ENCODE measurements around the gene AP3M1.
"Not testable (repeated sequence)": the region's sequence is repeated elsewhere in the genome, so short reads cannot be mapped to it uniquely, and the experiment has no call there.

AP3M1 gene

GRCh38 chr10:74150204-74150989, at the start of gene AP3M1:
Gene AP3M1 (minus strand): TSS chr10:74150828. CDS start chr10:74138379, 12,449 bp downstream.
- peak; percentile 43 to 73 for DNase-seq (ENCODE audit: extremely low read depth in 1 of 2, low read depth in 1 of 2)

DNA sequence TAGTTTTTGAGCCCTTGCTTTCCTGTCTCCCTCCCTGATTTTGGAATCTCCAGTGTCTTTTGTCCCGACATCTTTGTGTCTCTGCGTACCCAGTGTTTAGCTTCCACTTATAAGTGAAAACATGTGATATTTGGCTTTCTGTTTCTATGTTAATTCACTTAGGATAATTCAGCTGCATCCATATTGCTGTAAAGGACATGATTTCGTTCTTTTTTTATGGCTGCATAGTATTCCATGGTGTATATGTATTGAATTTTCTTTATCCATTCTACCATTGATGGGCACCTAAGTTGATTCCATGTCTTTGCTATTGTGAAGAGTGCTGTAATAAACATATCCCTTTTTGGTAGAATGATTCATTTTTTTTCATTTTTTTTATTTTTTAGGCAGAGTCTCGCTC, 48.7 kb upstream of the AP3M1 start:
- DNase-seq (ENCODE audit: extremely low read depth in 1 of 2, low read depth in 1 of 2) = no peak

DNA sequence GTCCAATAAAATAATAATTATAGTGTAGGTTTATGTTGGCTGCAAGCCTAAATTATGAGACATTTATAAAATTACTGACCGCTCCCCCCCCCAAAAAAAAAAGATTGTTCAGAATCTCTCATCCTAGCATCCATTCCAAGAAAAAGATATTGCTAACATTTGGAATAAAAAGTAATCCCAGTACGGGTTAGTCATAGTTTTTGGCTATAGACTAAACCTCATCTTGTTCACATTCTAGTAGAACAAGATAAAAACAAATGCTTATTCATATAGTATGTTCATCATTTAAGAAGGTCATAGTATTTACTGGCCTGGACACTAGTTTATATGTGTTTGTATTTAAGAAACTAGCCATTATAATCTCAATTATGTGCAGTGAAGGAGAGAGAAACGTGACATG, 44.4 kb upstream of the AP3M1 start:
- no peak for DNase-seq (ENCODE audit: extremely low read depth in 1 of 2, low read depth in 1 of 2)

DNA sequence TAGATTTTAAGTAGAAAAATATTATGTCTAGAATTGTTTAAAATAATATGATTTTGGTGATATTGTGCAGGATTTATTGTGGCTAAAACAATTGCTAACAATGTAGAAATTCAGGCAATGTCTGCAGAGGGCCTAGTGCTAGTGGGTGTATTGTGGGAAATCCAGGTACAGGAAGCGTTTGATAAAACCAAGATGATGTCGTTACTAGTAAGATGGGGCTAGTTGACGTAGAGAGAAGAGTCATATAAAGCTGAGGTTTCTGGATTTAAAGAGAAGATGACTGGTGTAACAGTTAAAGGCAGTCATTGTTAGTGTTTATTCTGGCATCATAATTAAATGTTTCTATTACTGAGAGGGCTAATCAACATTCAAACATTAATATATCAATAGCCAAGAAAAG, 43.9 kb upstream of the AP3M1 start:
- DNase-seq (ENCODE audit: extremely low read depth in 1 of 2, low read depth in 1 of 2) = no peak

GRCh38 chr10:74190494-74190893, 39.9 kb upstream of the AP3M1 start:
- DNase-seq (ENCODE audit: extremely low read depth in 1 of 2, low read depth in 1 of 2) = no peak

GRCh38 chr10:74189999-74190421, 39.4 kb upstream of the AP3M1 start:
- DNase-seq (ENCODE audit: extremely low read depth in 1 of 2, low read depth in 1 of 2) = no peak

DNA sequence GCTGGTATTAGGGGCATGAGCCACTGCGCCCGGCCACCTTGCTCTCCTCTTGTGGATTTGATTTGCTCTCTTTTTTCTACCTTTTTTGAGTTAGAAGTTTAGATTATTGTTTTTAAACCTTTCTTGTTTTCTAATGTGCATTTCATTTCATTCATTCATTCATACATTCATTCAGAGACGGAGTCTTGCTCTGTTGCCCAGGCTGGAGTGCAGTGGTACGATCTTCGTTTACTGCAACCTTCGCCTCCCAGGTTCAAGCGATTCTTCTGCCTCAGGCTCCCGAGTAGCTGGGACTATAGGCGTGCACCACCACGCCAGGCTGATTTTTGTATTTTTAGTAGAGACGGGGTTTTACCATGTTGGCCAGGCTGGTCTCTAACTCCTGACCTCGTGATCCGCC, 38.0 kb upstream of the AP3M1 start:
- DNase-seq (ENCODE audit: extremely low read depth in 1 of 2, low read depth in 1 of 2) = not testable (repeated sequence)

GRCh38 chr10:74187237-74187636, 36.6 kb upstream of the AP3M1 start:
- DNase-seq (ENCODE audit: extremely low read depth in 1 of 2, low read depth in 1 of 2) = no peak

DNA sequence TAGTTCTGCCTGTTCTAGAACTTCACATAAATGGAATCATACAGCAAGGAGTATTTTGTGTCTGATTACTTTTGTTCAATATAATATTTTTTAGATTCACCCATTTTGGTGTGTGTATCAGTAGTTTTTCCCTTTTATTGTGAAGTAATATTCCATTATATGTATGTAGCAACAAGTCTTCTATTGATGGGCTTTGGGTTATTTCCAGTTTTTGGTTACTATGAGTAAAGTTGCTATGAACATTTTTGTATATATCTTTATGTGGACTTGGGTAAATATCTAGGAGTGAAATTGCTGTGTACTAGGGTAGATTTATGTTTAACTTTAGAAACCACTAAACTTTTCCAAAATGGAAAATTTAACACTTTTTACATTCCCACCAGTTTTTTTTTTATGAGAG, 36.0 kb upstream of the AP3M1 start:
- DNase-seq (ENCODE audit: extremely low read depth in 1 of 2, low read depth in 1 of 2) = no peak

DNA sequence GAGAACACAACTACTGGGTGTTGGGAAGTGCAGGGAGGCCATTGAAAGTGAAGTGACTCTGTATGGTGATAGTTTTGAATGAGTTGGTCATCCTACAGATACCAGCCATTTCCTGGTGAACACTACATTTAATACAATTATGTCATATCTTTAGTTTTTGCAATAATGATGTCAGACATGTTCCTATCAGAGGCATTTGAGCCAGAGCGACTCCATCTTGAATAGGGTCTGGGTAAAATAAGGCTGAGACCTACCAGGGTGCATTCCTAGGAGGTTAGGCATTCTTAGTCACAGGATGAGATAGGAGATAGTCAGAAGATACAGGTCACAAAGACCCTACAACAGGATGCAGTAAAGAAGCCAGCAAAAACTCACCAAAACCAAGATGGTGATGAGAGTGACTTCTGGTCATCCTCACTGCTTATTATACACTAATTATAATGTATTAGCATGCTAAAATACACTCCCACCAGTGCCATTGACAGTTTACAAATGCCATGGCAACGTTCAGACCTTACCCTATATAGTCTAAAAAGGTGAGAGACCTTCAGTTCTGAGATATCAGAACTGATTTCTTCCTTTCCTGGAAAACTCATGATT, 28.6 kb upstream of the AP3M1 start:
- no peak for DNase-seq (ENCODE audit: extremely low read depth in 1 of 2, low read depth in 1 of 2)

DNA sequence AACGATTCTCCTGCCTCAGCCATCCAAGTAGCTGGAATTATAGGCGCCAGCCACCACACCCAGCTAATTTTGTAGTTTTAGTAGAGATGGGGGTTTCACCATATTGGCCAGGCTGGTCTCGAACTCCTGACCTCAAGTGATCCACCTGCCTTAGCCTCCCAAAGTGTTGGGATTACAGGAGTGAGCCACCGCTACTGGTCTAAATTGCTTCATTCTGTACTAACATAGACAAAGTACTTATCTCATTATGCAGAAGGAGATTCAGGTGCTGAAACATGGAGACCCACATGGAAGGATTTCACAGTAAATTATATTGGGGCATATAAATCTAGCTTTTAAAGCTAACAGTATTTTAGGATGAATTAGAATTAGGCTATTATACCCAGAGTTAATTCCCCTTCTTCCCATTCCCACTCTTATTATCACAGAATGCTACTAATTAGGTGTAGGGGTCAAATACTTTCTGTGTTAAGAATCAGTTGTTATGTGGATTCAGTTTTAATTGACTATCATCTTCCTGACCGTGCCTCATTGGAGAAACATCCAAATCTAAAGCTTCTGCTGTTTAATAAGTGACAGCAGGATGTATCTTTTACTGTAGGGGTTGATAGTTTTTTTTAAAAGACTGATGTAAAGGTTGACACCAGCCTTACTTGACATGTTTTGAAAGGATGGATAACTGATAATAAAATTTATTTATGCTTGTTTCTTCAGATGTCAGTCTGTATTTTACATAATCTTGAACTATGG, 27.6 kb upstream of the AP3M1 start:
- DNase-seq (ENCODE audit: extremely low read depth in 1 of 2, low read depth in 1 of 2) = no peak

- peak in 1 of 2 donors; percentile 32 for DNase-seq (ENCODE audit: extremely low read depth in 1 of 2, low read depth in 1 of 2)
Observed at GRCh38 chr10:74177140-74177677, 26.6 kb upstream of the AP3M1 start.

DNA sequence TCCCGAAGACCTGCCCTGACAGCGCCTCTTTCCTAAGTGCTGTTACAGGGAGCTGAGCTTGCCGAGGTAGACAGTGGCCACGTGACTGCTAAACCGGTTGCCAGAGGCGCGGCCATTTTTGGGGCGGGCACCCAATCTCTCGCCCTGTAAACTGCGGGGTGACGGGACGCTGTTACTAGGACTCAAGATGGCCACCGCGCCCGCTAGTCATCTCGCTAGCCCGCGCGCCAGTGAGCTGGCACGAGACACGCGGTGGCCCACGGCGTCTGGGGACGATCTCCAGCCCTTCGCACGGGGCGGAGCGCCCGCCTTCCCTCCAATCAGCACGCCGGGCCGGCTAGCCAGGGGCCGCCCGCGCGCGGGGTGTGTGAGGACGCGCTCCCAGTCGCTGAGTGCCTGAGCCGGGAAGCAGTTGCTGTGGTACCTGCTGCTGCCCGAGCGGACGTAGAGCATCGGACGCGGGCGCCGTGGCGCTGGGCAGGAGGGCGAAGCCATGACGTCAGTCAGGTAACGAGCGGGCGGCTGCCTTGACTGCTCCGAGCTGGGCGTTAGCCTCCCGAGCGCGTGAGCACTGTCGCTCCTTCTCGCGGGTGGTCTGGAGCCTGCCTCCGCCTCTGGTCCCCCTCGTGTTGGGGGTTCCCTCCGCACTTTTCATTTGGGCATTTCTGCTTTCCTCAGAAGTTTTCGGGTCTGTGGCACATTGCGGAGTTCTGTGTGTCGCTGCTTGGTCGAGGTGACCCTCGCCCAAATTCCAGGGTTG, 25.9 kb upstream of the AP3M1 start:
- peak; percentile 94 to 96 for DNase-seq (ENCODE audit: extremely low read depth in 1 of 2, low read depth in 1 of 2)

- DNase-seq (ENCODE audit: extremely low read depth in 1 of 2, low read depth in 1 of 2) = no peak
Observed at GRCh38 chr10:74175510-74176379, 25.1 kb upstream of the AP3M1 start.

- DNase-seq (ENCODE audit: extremely low read depth in 1 of 2, low read depth in 1 of 2) = no peak
Observed at GRCh38 chr10:74174521-74174920, 23.9 kb upstream of the AP3M1 start.

DNA sequence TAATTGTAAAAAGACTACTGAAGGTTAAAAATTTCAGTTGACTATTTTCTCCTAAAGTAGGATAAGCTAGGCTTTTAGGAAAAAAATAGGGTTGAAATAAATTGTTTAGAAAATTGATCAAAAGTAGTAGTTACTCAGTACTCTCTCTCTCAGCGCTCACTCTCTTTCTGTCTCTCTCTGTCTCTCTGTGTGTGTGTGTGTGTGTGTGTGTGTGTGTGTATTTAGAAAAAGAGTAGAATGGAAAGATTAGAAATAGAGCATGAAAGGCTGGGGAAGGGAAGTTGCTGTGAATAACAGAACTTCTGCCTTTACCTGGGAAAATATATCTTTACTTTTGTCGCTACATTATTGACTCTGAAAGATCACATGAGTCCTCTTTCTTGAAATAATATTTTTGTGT, 21.0 kb upstream of the AP3M1 start:
- DNase-seq (ENCODE audit: extremely low read depth in 1 of 2, low read depth in 1 of 2) = no peak

GRCh38 chr10:74167443-74167842, 16.8 kb upstream of the AP3M1 start:
- DNase-seq (ENCODE audit: extremely low read depth in 1 of 2, low read depth in 1 of 2) = no peak

DNA sequence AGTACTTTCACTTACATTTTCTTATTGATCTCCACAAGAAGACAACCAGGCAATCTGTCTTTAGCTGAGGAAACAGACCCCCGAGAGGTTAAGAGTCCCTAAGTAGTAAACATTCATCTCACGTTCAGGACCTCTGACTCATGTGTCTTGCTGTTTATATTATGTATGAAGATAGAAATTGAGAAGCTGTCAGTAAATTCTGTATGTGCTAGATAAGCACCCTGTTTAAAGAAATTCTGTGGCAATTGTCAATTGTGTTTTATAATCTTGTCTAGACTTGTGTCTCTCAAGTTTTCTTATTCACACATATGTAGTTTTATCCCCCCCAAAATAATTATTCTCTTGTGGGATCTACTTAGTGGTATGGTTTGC, 14.9 kb upstream of the AP3M1 start:
- DNase-seq (ENCODE audit: extremely low read depth in 1 of 2, low read depth in 1 of 2) = no peak

GRCh38 chr10:74164716-74165529, 14.3 kb upstream of the AP3M1 start:
- DNase-seq (ENCODE audit: extremely low read depth in 1 of 2, low read depth in 1 of 2) = no peak
